Heart left ventricle (tissue), 16 donors: Measurements from ENCODE around the gene MED16. TPM values are rescaled to one million over a fixed set of nuclear protein-coding genes. Genes with fewer than 3 reads are reported as not detected.

Experiments
- ATAC-seq, 4 donors: fragments of 200-7000 bp; cut with Tn5 transposase; one replicate each; pipeline ENCODE4 v1.9.1; 2020 to 2022; ENCODE audit warnings: moderate library complexity in 4 of 4, mild to moderate bottlenecking in 3 of 4, moderate number of reproducible peaks in 1 of 4
- DNase-seq, 5 donors: peaks; one replicate each; pipeline ENCODE4 v3.0.0-alpha.2; 2020
- H3K27ac ChIP-seq, 12 donors: fragments of 200-600 bp; sonication (generic) in 4 of 12; one replicate each; pipeline versions ENCODE4 v1.5.0 to v1.8.0; 2016 to 2022; ENCODE audit warnings: mild to moderate bottlenecking in 2 of 12
- H3K27me3 ChIP-seq, 9 donors: fragments of 200-600 bp; sonication (generic) in 2 of 9; one replicate each; pipeline versions ENCODE4 v1.5.1 to v1.8.0; 2016 to 2022; ENCODE audit warnings: mild to moderate bottlenecking in 3 of 9
- H3K36me3 ChIP-seq, 9 donors: fragments of 200-600 bp; sonication (generic) in 2 of 9; one replicate each; pipeline versions ENCODE4 v1.5.0 to v1.8.0; 2018 to 2022; ENCODE audit warnings: mild to moderate bottlenecking in 2 of 9
- H3K4me1 ChIP-seq, 12 donors: fragments of 200-600 bp; sonication (generic) in 4 of 12; one replicate each; pipeline versions ENCODE4 v1.5.0 to v1.8.0; 2016 to 2022; ENCODE audit warnings: mild to moderate bottlenecking in 3 of 12
- H3K4me3 ChIP-seq, 12 donors: fragments of 200-600 bp; sonication (generic) in 4 of 12; one replicate each; pipeline versions ENCODE4 v1.5.0 to v1.8.0; 2017 to 2022; ENCODE audit warnings: mild to moderate bottlenecking in 9 of 12, moderate library complexity in 4 of 12
- H3K9me3 ChIP-seq, 12 donors: fragments of 200-600 bp; sonication (generic) in 4 of 12; one replicate each; pipeline versions ENCODE4 v1.5.0 to v1.8.0; 2016 to 2022; ENCODE audit warnings: mild to moderate bottlenecking in 1 of 12
- POLR2A ChIP-seq, 2 donors: fragments of 450-650 bp; IDR thresholded peaks; one replicate each; pipeline ENCODE4 v1.6.1; 2017; ENCODE audit warnings: antibody characterized with exemption in 2 of 2, mild to moderate bottlenecking in 2 of 2, moderate library complexity in 2 of 2
- WGBS, 4 donors: extraction: QIAGEN DNeasy Blood & Tissue Kit in 2 of 4; methylation state at CpG; one replicate each; pipeline versions ENCODE4 v1.1.5 to v1.1.7; 2013 to 2018; 5-methylcytosine and 5-hydroxymethylcytosine counted together
- intact Hi-C, 10 donors: fragments of 100-400 bp; cut with DNase I; formaldehyde crosslinking; loops; one replicate each; pipeline versions ENCODE4 v1.11.1 to v1.14.2; 2022
- polyA plus RNA-seq, 2 donors: library from polyadenylated mRNA; stranded (reverse); fragments of 200-250 nt; gene quantifications; one replicate each; pipeline ENCODE4 v1.2.3, GENCODE V29; 2013
- total RNA-seq, 9 donors: library from RNA; depleted of rRNA in 2 of 9; stranded (reverse); fragments of >200 nt in 2 of 9; fragmentation: NEBNext Ultra II Directional in 3 of 9; extraction: Animal tissue kit (Norgen Biotek cat#: 25700) in 3 of 9; gene quantifications; one replicate each; pipeline versions ENCODE4 v1.1.0 to v1.2.4, GENCODE V29; 2016 to 2023
- TF ChIP-seq, protein P1 (sequence below), 12 donors: fragments of 200-600 bp; sonication (generic) in 4 of 12; IDR thresholded peaks; one replicate each; pipeline versions ENCODE4 v1.5.0 to v1.8.0; 2018 to 2022; ENCODE audit warnings: antibody characterized with exemption in 12 of 12, mild to moderate bottlenecking in 5 of 12
- donor health status: ischemic (EF 13 %, LVEDD 7.1; RV severe dilation, severe dysfunction).
- donor health status: healthy with polysubstance abuse.
- donor health status: DM: no; HTN: yes; CAD: no.
- donor health status: DM: no; HTN: no; CAD: no.
- donor health status: ischemic (EF 25% LVEDD 6.9; RV normal size, moderate dysfunction).
- donor health status: ischemic (EF 25% LVEDD 5.7; RV mildly dilated, moderate dysfunction).
- donor health status: healthy.
- donor health status: DM: yes; HTN: yes; CAD: no.
- donor health status: ischemic (EF 35%, LVEDD 5.7; RV mildly dilated, moderate dysfunction).
- donor health status: nonischemic (EF 11% LVEDD 7.7; RV severe dilation, severe dysfunction).
- donor health status: DM: yes; HTN: yes; CAD: no.
- donor health status: PGD.
- donor health status: ischemic (EF 29% LVEDD 5.4; RV normal size, mild dysfunction).
- donor health status: nonischemic (EF 23%, LVEDD 6.1; RV moderate dilation, normal function).

The MED16 gene
- total and polyA plus RNA-seq, 11 donors = 17.5 to 41.9 (median 26.2) TPM

DNA sequence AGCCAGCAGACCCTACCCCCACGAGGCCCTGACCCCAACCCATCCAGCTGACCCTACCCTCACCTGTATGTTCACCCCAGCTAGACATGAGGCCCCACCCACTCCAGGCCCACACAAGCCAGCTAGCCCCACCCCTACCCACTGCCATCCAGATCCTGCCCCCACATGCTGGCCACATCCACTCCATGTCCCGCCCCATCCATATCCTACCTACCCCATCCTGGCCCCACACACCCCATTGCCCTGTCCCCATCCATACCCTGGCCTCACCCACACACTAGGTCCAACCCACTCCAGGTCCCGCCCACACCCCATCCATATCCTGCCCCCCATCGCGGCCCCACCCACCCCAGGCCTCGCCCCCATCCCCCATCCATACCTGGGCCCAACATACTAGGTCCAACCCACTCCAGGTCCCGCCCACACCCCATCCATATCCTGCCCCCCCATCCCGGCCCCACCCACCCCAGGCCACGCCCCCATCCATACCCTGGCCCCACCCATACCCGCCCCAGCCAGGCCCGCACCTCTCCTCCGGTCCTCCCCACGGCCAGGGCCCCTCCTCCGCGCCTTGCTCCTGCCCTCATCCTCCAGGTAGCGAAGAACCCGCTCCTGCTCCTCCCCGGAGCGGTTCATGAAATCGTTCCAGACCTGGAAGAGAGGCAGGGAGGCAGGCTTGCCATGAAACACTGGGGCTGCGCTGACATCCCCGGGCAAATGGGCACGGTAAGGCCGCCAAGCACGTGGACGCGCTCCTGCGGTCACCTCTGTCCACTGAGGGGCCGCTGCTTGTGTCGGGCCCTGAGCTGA, 7.5 kb upstream of the MED16 start:
- DNase-seq = no peak
- peak in 1 of 4 donors; percentile 13 for ATAC-seq
- Histone ChIP-seq H3K9me3 (no peaks in the 10 kb centered on the region), H3K36me3 (peaks cover 0 to 42% (median 14%) of the 10 kb centered on the region in 9 donors), H3K27ac (no peak overlapping the region), H3K4me1 (no peaks in the 10 kb centered on the region), H3K27me3 (no peaks in the 10 kb centered on the region), H3K4me3 (no peak overlapping the region)
- WGBS, 4 donors = 84 to 87% (median 86%) methylated on average over 24 to 30 of the region's 30 CpGs
- intact Hi-C loops = no loop called here
- no peak for TF ChIP-seq POLR2A (IDR thresholded peaks at IDR 0.05)
- TF ChIP-seq, protein P1, sequence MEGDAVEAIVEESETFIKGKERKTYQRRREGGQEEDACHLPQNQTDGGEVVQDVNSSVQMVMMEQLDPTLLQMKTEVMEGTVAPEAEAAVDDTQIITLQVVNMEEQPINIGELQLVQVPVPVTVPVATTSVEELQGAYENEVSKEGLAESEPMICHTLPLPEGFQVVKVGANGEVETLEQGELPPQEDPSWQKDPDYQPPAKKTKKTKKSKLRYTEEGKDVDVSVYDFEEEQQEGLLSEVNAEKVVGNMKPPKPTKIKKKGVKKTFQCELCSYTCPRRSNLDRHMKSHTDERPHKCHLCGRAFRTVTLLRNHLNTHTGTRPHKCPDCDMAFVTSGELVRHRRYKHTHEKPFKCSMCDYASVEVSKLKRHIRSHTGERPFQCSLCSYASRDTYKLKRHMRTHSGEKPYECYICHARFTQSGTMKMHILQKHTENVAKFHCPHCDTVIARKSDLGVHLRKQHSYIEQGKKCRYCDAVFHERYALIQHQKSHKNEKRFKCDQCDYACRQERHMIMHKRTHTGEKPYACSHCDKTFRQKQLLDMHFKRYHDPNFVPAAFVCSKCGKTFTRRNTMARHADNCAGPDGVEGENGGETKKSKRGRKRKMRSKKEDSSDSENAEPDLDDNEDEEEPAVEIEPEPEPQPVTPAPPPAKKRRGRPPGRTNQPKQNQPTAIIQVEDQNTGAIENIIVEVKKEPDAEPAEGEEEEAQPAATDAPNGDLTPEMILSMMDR (IDR thresholded peaks at IDR 0.05) = no peak

GRCh38 chr19:900043-900301, 7.0 kb upstream of the MED16 start:
- Histone ChIP-seq H3K4me1 (no peaks in the 10 kb centered on the region), H3K4me3 (no peak overlapping the region), H3K9me3 (no peaks in the 10 kb centered on the region), H3K27ac (no peak overlapping the region), H3K36me3 (peaks cover 0 to 42% (median 14%) of the 10 kb centered on the region in 9 donors), H3K27me3 (no peaks in the 10 kb centered on the region)
- intact Hi-C loops = no loop called here
- peak in 1 of 4 donors; percentile 7 for ATAC-seq
- TF ChIP-seq, protein P1 (IDR thresholded peaks at IDR 0.05) = no peak
- no peak for TF ChIP-seq POLR2A (IDR thresholded peaks at IDR 0.05)
- 93 to 96% (median 94%) methylated on average over 14 to 15 of the region's 15 CpGs for WGBS, 4 donors
- DNase-seq = no peak

- 90 to 92% (median 91%) methylated on average over 25 to 32 of the region's 32 CpGs for WGBS, 4 donors
- Histone ChIP-seq H3K4me3 (no peak overlapping the region), H3K36me3 (peaks cover 0 to 42% (median 14%) of the 10 kb centered on the region in 9 donors), H3K27me3 (no peaks in the 10 kb centered on the region), H3K4me1 (no peaks in the 10 kb centered on the region), H3K27ac (no peak overlapping the region), H3K9me3 (no peaks in the 10 kb centered on the region)
- TF ChIP-seq, protein P1 (IDR thresholded peaks at IDR 0.05) = no peak
- TF ChIP-seq POLR2A (IDR thresholded peaks at IDR 0.05) = no peak
- intact Hi-C loops = no loop called here
- DNase-seq (no peak), ATAC-seq (peak in 1 of 4 donors; percentile 4)
Measured at GRCh38 chr19:899336-900042, 6.5 kb upstream of the MED16 start.

- Histone ChIP-seq H3K27ac (no peak overlapping the region), H3K4me1 (peaks cover 0 to 5% (median under 1%) of the 10 kb centered on the region in 12 donors), H3K27me3 (no peaks in the 10 kb centered on the region), H3K4me3 (no peak overlapping the region), H3K9me3 (no peaks in the 10 kb centered on the region), H3K36me3 (peaks cover 0 to 42% (median 14%) of the 10 kb centered on the region in 9 donors)
- ATAC-seq = no peak
- intact Hi-C loops = no loop called here
- no peak for DNase-seq
- TF ChIP-seq POLR2A (IDR thresholded peaks at IDR 0.05) = no peak
- TF ChIP-seq, protein P1 (IDR thresholded peaks at IDR 0.05) = no peak
- WGBS, 4 donors = 74 to 88% (median 86%) methylated on average over 13 to 20 of the region's 20 CpGs
Measured at GRCh38 chr19:898663-899062, 5.7 kb upstream of the MED16 start.
